ENCODE measurements around the gene FOXI2.

DNA sequence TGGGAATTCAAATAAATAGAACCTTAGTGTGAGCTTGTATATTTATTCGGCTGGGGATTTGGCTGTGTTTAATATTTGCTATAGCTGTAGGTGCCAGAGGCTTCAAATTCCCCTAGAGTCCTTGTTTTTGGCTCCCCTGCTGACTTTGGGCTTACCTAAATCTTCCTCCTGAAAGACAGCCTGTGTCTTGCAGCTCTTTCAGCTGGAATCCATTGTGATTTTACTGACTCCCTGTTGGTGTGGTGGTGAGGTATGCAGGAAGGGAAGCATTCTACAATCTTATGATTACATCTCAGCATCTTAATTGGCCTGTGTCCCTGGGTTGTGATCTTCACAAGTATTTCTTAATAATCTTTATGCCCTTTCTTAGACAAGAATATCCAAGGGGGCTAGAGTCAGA is 25.9 kb downstream of the FOXI2 start:
- TF ChIP-seq, protein P1, sequence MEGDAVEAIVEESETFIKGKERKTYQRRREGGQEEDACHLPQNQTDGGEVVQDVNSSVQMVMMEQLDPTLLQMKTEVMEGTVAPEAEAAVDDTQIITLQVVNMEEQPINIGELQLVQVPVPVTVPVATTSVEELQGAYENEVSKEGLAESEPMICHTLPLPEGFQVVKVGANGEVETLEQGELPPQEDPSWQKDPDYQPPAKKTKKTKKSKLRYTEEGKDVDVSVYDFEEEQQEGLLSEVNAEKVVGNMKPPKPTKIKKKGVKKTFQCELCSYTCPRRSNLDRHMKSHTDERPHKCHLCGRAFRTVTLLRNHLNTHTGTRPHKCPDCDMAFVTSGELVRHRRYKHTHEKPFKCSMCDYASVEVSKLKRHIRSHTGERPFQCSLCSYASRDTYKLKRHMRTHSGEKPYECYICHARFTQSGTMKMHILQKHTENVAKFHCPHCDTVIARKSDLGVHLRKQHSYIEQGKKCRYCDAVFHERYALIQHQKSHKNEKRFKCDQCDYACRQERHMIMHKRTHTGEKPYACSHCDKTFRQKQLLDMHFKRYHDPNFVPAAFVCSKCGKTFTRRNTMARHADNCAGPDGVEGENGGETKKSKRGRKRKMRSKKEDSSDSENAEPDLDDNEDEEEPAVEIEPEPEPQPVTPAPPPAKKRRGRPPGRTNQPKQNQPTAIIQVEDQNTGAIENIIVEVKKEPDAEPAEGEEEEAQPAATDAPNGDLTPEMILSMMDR (conservative IDR thresholded peaks at IDR 0.05; ENCODE audit: low read length), result no peak
- no peak for TF ChIP-seq EZH2phosphoT487 (IDR thresholded peaks at IDR 0.05; ENCODE audit: borderline replicate concordance)

Data from Loucy (cell line).